Panc1 (cell line): Measurements from ENCODE around the gene CEP131. TPM values are rescaled to one million over a fixed set of nuclear protein-coding genes. Genes with fewer than 3 reads are reported as not detected.

Experiments used
- ATAC-seq: fragments of 200-7000 bp; cut with Tn5 transposase; 2 replicates; pipeline ENCODE4 v1.9.1; 2020; ENCODE audit warnings: mild to moderate bottlenecking, moderate library complexity
- BruUV-seq: library from RNA; stranded (reverse); fragments of 400-500 nt; replicated peaks from 2 replicates; lab custom pipeline; 2021; lab: Mats Ljungman, UMichigan
- CTCF ChIA-PET: fragments of 300-600 bp; sonication (Branson Sonifier 250); formaldehyde crosslinking; loops from one replicate; lab custom pipeline; 2022; ENCODE audit warnings: antibody characterized with exemption; lab: Charles Lee
- POLR2A ChIA-PET: fragments of 300-600 bp; sonication (Branson Sonifier 250); formaldehyde crosslinking; loops from one replicate; lab custom pipeline; 2022; ENCODE audit warnings: antibody characterized with exemption; lab: Charles Lee
- DNase-seq: peaks from one replicate; pipeline ENCODE4 v3.0.0-alpha.2; 2010; ENCODE audit warnings: low read depth, low spot score
- H3K27ac ChIP-seq: 2 replicates; pipeline ENCODE4 v1.5.1; 2011; ENCODE audit warnings: mild to moderate bottlenecking, low read length, inconsistent platforms
- H3K27me3 ChIP-seq: fragments of 200-500 bp; sonication (Bioruptor generic); 2 replicates; pipeline ENCODE4 v1.6.0; 2014; ENCODE audit warnings: low read length, inconsistent platforms; ENCODE audit not compliant: control insufficient read depth, insufficient read depth
- H3K36me3 ChIP-seq: fragments of 200-500 bp; sonication (Bioruptor generic); 2 replicates; pipeline ENCODE4 v1.5.1; 2014; ENCODE audit warnings: inconsistent platforms, mild to moderate bottlenecking, low read length, moderate library complexity; ENCODE audit not compliant: control insufficient read depth, insufficient read depth
- H3K4me1 ChIP-seq: 2 replicates; pipeline ENCODE4 v1.5.1; 2011; ENCODE audit warnings: inconsistent platforms, mild to moderate bottlenecking, low read length, moderate library complexity; ENCODE audit not compliant: control insufficient read depth, insufficient read depth
- H3K4me3 ChIP-seq, 2 experiments: 2 replicates each; pipeline ENCODE4 v1.5.1; 2011 to 2012; ENCODE audit warnings: low read depth in 2 of 2, low read length in 2 of 2, mild to moderate bottlenecking in 2 of 2, inconsistent platforms in 1 of 2, moderate library complexity in 1 of 2
- H3K9me3 ChIP-seq: fragments of 200-500 bp; sonication (Bioruptor generic); 2 replicates; pipeline ENCODE4 v1.5.1; 2014; ENCODE audit warnings: low read depth, mild to moderate bottlenecking, inconsistent platforms, low read length, moderate library complexity; ENCODE audit not compliant: control insufficient read depth, insufficient read depth
- POLR2AphosphoS5 ChIP-seq: IDR thresholded peaks from 2 replicates; pipeline ENCODE4 v1.6.1; 2012; ENCODE audit warnings: mild to moderate bottlenecking, low read depth, low read length, moderate library complexity
- SIN3A ChIP-seq: IDR thresholded peaks from 2 replicates; pipeline ENCODE4 v1.6.1; 2012; ENCODE audit warnings: low read depth, mild to moderate bottlenecking, low read length, moderate library complexity, borderline replicate concordance; ENCODE audit not compliant: insufficient read depth
- TCF7L2 ChIP-seq: IDR thresholded peaks from 2 replicates; pipeline ENCODE4 v1.6.1; 2011; ENCODE audit warnings: mild to moderate bottlenecking, low read depth, low read length, inconsistent platforms
- in situ Hi-C: cut with HindIII; loops from 2 replicates; pipeline ENCODE4 v1.10.0; 2016; ENCODE audit warnings: low sequenced_read_pairs, low pct_unique_long_range_greater_than_20kb
- intact Hi-C: fragments of 100-400 bp; cut with micrococcal nuclease; formaldehyde crosslinking; loops from one replicate; pipeline ENCODE4 v1.10.0; 2022; ENCODE audit not compliant: unreplicated experiment
- total RNA-seq: library from RNA; stranded (reverse); gene quantifications from one replicate; pipeline ENCODE4 v1.2.1, GENCODE V29; 2021; ENCODE audit not compliant: unreplicated experiment
- TF ChIP-seq, protein P1 (sequence below): fragments of 450-650 bp; IDR thresholded peaks from 2 replicates; pipeline ENCODE4 v1.5.1; 2017; ENCODE audit warnings: mild to moderate bottlenecking
- TF ChIP-seq, protein P2 (sequence below), 2 experiments: IDR thresholded peaks; 2 replicates each; pipeline ENCODE4 v1.6.1; 2011 to 2012; ENCODE audit warnings: low read depth in 2 of 2, control low read depth in 1 of 2, low read length in 1 of 2, mild to moderate bottlenecking in 1 of 2, moderate library complexity in 1 of 2; ENCODE audit not compliant: insufficient read depth in 1 of 2

Gene CEP131
- total RNA-seq, 1 experiment from 2014 or later = 26.0 TPM

- Histone ChIP-seq H3K9me3 (no peaks in the 10 kb centered on the region), H3K27ac (no peak overlapping the region), H3K27me3 (no peaks in the 10 kb centered on the region), H3K4me3 (no peak overlapping the region), H3K36me3 (no peaks in the 10 kb centered on the region), H3K4me1 (no peaks in the 10 kb centered on the region; the same call in 1 of the 2 replicates)
- no peak for TF ChIP-seq POLR2AphosphoS5
- intact Hi-C loops = loop anchor here (5.0 kb wide), 2 partner anchors 42 to 62 kb away; no protein-coding TSS in a partner anchor
- in situ Hi-C loops = loop anchor here (5.0 kb wide), 1 partner anchor 67 kb away; no protein-coding TSS in a partner anchor
- ChIA-PET CTCF (no interaction called here), POLR2A (no interaction called here)
- no peak for ATAC-seq
- BruUV-seq = no TSS peak
- no peak for DNase-seq
Measured at GRCh38 chr17:81140695-81141094, 82.1 kb downstream of the CEP131 start.

- CTCF ChIA-PET = interaction anchor here (0.6 kb wide), 1 partner anchor 187 kb away, joined by 3 read pairs; no protein-coding TSS in a partner anchor
- TF ChIP-seq SIN3A (no peak), POLR2AphosphoS5 (no peak), TCF7L2 (no peak)
- TF ChIP-seq, protein P1, sequence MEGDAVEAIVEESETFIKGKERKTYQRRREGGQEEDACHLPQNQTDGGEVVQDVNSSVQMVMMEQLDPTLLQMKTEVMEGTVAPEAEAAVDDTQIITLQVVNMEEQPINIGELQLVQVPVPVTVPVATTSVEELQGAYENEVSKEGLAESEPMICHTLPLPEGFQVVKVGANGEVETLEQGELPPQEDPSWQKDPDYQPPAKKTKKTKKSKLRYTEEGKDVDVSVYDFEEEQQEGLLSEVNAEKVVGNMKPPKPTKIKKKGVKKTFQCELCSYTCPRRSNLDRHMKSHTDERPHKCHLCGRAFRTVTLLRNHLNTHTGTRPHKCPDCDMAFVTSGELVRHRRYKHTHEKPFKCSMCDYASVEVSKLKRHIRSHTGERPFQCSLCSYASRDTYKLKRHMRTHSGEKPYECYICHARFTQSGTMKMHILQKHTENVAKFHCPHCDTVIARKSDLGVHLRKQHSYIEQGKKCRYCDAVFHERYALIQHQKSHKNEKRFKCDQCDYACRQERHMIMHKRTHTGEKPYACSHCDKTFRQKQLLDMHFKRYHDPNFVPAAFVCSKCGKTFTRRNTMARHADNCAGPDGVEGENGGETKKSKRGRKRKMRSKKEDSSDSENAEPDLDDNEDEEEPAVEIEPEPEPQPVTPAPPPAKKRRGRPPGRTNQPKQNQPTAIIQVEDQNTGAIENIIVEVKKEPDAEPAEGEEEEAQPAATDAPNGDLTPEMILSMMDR = no peak
- TF ChIP-seq, protein P2, sequence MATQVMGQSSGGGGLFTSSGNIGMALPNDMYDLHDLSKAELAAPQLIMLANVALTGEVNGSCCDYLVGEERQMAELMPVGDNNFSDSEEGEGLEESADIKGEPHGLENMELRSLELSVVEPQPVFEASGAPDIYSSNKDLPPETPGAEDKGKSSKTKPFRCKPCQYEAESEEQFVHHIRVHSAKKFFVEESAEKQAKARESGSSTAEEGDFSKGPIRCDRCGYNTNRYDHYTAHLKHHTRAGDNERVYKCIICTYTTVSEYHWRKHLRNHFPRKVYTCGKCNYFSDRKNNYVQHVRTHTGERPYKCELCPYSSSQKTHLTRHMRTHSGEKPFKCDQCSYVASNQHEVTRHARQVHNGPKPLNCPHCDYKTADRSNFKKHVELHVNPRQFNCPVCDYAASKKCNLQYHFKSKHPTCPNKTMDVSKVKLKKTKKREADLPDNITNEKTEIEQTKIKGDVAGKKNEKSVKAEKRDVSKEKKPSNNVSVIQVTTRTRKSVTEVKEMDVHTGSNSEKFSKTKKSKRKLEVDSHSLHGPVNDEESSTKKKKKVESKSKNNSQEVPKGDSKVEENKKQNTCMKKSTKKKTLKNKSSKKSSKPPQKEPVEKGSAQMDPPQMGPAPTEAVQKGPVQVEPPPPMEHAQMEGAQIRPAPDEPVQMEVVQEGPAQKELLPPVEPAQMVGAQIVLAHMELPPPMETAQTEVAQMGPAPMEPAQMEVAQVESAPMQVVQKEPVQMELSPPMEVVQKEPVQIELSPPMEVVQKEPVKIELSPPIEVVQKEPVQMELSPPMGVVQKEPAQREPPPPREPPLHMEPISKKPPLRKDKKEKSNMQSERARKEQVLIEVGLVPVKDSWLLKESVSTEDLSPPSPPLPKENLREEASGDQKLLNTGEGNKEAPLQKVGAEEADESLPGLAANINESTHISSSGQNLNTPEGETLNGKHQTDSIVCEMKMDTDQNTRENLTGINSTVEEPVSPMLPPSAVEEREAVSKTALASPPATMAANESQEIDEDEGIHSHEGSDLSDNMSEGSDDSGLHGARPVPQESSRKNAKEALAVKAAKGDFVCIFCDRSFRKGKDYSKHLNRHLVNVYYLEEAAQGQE (IDR thresholded peaks at IDR 0.05; ENCODE audit: insufficient read depth in 1 of 2, low read depth in 2 of 2, low read length in 1 of 2) = no peak
- POLR2A ChIA-PET = no interaction called here
- Histone ChIP-seq H3K36me3 (no peaks in the 10 kb centered on the region), H3K27ac (no peak overlapping the region), H3K4me1 (no peaks in the 10 kb centered on the region; the same call in 1 of the 2 replicates), H3K4me3 (no peak overlapping the region), H3K9me3 (no peaks in the 10 kb centered on the region), H3K27me3 (no peaks in the 10 kb centered on the region)
- no TSS peak for BruUV-seq
- in situ Hi-C loops = loop anchor here (5.0 kb wide), 1 partner anchor 67 kb away; no protein-coding TSS in a partner anchor
- no peak for ATAC-seq
- no peak for DNase-seq
- intact Hi-C loops = loop anchor here (5.0 kb wide), 2 partner anchors 42 to 62 kb away; no protein-coding TSS in a partner anchor
Measured at GRCh38 chr17:81140018-81140417, 82.7 kb downstream of the CEP131 start.

Other genes with a start within 250 kb of the CEP131 start
- gene CHMP6, start 231.1 kb downstream of the CEP131 start, total RNA-seq = 43.7 TPM
- 125 TPM for gene BAIAP2, start 187.8 kb downstream of the CEP131 start, total RNA-seq
- not detected for gene PVALEF, start 57.5 kb downstream of the CEP131 start, total RNA-seq
- gene AATK, start 56.7 kb downstream of the CEP131 start, total RNA-seq = 3.7 TPM
- gene TEPSIN, start 16.1 kb upstream of the CEP131 start, total RNA-seq = 44.9 TPM
- 75.8 TPM for gene NDUFAF8, start 16.4 kb upstream of the CEP131 start, total RNA-seq
- 188 TPM for gene SLC38A10, start 72.3 kb upstream of the CEP131 start, total RNA-seq
- 77.4 TPM for gene BAHCC1, start 172.5 kb upstream of the CEP131 start, total RNA-seq